WTC11 (cell line): ENCODE data around the gene TNFAIP3. TPM values are rescaled to one million over a fixed set of nuclear protein-coding genes. Genes with fewer than 3 reads are reported as not detected.

Experiments used
- ATAC-seq: fragments of 200-7000 bp; cut with Tn5 transposase; 2 replicates; pipeline ENCODE4 v1.10.0; 2021; ENCODE audit warnings: mild to moderate bottlenecking, moderate library complexity
- CTCF ChIA-PET: fragments of 300-600 bp; sonication (Branson Sonifier 250); formaldehyde crosslinking; loops from one replicate; lab custom pipeline; 2021; ENCODE audit warnings: antibody characterized with exemption; lab: Charles Lee
- POLR2A ChIA-PET: fragments of 350-600 bp; sonication (Branson Sonifier 250); formaldehyde crosslinking; loops from one replicate; lab custom pipeline; 2021; ENCODE audit warnings: antibody characterized with exemption; lab: Charles Lee
- DNase-seq: peaks from one replicate; pipeline ENCODE4 v3.0.0; 2021; ENCODE audit warnings: low spot score
- H3K27ac Mint-ChIP-seq: 2 replicates; pipeline ENCODE4 v1.8.0; 2021; ENCODE audit warnings: mixed read lengths
- H3K27me3 Mint-ChIP-seq: 2 replicates; pipeline ENCODE4 v1.8.0; 2021; ENCODE audit warnings: low read depth, mild to moderate bottlenecking, moderate library complexity, mixed read lengths
- H3K36me3 Mint-ChIP-seq: 2 replicates; pipeline ENCODE4 v1.8.0; 2021; ENCODE audit warnings: mixed read lengths
- H3K4me1 Mint-ChIP-seq: 2 replicates; pipeline ENCODE4 v1.8.0; 2022; ENCODE audit warnings: mixed read lengths
- H3K4me3 Mint-ChIP-seq: 2 replicates; pipeline ENCODE4 v1.8.0; 2021; ENCODE audit warnings: mild to moderate bottlenecking, moderate library complexity, mixed read lengths
- H3K9me3 Mint-ChIP-seq: 2 replicates; pipeline ENCODE4 v1.8.0; 2021; ENCODE audit warnings: mixed read lengths
- E2F1 ChIP-seq: sonication (generic); formaldehyde crosslinking; IDR thresholded peaks from 2 replicates; pipeline ENCODE4 v1.8.0; 2022; ENCODE audit warnings: mild to moderate bottlenecking, missing genetic modification reagents
- E2F5 ChIP-seq: sonication (generic); formaldehyde crosslinking; IDR thresholded peaks from 2 replicates; pipeline ENCODE4 v1.8.1; 2022; ENCODE audit warnings: mild to moderate bottlenecking, moderate library complexity, missing genetic modification reagents
- ERG ChIP-seq: fragments of 250-450 bp; sonication (Bioruptor Pico); IDR thresholded peaks from 2 replicates; pipeline ENCODE4 v1.8.0; 2021; ENCODE audit warnings: mild to moderate bottlenecking
- ETV6 ChIP-seq: sonication (generic); formaldehyde crosslinking; IDR thresholded peaks from 2 replicates; pipeline ENCODE4 v1.8.1; 2022; ENCODE audit warnings: mild to moderate bottlenecking, missing genetic modification reagents
- IRF2 ChIP-seq: sonication (generic); formaldehyde crosslinking; IDR thresholded peaks from 2 replicates; pipeline ENCODE4 v1.8.0; 2022; ENCODE audit warnings: low read depth, missing genetic modification reagents, borderline replicate concordance
- KAT7 ChIP-seq: sonication (generic); formaldehyde crosslinking; IDR thresholded peaks from 2 replicates; pipeline ENCODE4 v1.8.1; 2023; ENCODE audit warnings: missing genetic modification reagents, mild to moderate bottlenecking, borderline replicate concordance
- MLX ChIP-seq: sonication (generic); formaldehyde crosslinking; IDR thresholded peaks from 2 replicates; pipeline ENCODE4 v1.8.1; 2023; ENCODE audit warnings: mild to moderate bottlenecking, missing genetic modification reagents, moderate library complexity
- NFYB ChIP-seq: sonication (generic); formaldehyde crosslinking; conservative IDR thresholded peaks from 2 replicates; pipeline ENCODE4 v1.8.0; 2022; ENCODE audit warnings: low read depth, missing genetic modification reagents
- PRDM15 ChIP-seq: sonication (generic); formaldehyde crosslinking; IDR thresholded peaks from 2 replicates; pipeline ENCODE4 v1.8.0; 2022; ENCODE audit warnings: missing genetic modification reagents
- PREB ChIP-seq: sonication (generic); formaldehyde crosslinking; IDR thresholded peaks from 2 replicates; pipeline ENCODE4 v1.8.1; 2022; ENCODE audit warnings: mild to moderate bottlenecking, missing genetic modification reagents, moderate library complexity, borderline replicate concordance
- RELA ChIP-seq: sonication (generic); formaldehyde crosslinking; IDR thresholded peaks from 2 replicates; pipeline ENCODE4 v1.8.1; 2022; ENCODE audit warnings: missing genetic modification reagents, mild to moderate bottlenecking, borderline replicate concordance
- SMAD4 ChIP-seq: sonication (generic); formaldehyde crosslinking; IDR thresholded peaks from 2 replicates; pipeline ENCODE4 v1.8.0; 2022; ENCODE audit warnings: mild to moderate bottlenecking, missing genetic modification reagents
- TP53 ChIP-seq: sonication (generic); formaldehyde crosslinking; IDR thresholded peaks from 2 replicates; pipeline ENCODE4 v1.8.1; 2023; ENCODE audit warnings: mild to moderate bottlenecking, missing genetic modification reagents
- ZNF232 ChIP-seq: sonication (generic); formaldehyde crosslinking; IDR thresholded peaks from 2 replicates; pipeline ENCODE4 v1.8.0; 2022; ENCODE audit warnings: mild to moderate bottlenecking, missing genetic modification reagents
- ZNF263 ChIP-seq: sonication (generic); formaldehyde crosslinking; IDR thresholded peaks from 2 replicates; pipeline ENCODE4 v1.8.1; 2022; ENCODE audit warnings: low read depth, mild to moderate bottlenecking, moderate library complexity, missing genetic modification reagents
- ZNF396 ChIP-seq: fragments of 250-450 bp; sonication (Bioruptor Pico); IDR thresholded peaks from 2 replicates; pipeline ENCODE4 v1.8.0; 2021; ENCODE audit warnings: mild to moderate bottlenecking, moderate library complexity, borderline replicate concordance
- ZNF416 ChIP-seq: fragments of 250-450 bp; sonication (Bioruptor Pico); IDR thresholded peaks from 2 replicates; pipeline ENCODE4 v1.9.0; 2021; ENCODE audit warnings: mild to moderate bottlenecking, inconsistent platforms
- ZNF425 ChIP-seq: fragments of 250-450 bp; sonication (Bioruptor Pico); conservative IDR thresholded peaks from 2 replicates; pipeline ENCODE4 v1.9.0; 2021; ENCODE audit warnings: mild to moderate bottlenecking
- ZNF512 ChIP-seq: sonication (generic); formaldehyde crosslinking; IDR thresholded peaks from 2 replicates; pipeline ENCODE4 v1.8.1; 2022; ENCODE audit warnings: missing genetic modification reagents, borderline replicate concordance
- total RNA-seq: library from RNA; stranded (reverse); gene quantifications from 3 replicates; pipeline ENCODE4 v1.2.3, GENCODE V29; 2021

TNFAIP3 gene
- total RNA-seq, 1 experiment from 2014 or later, result 4.2 TPM

GRCh38 chr6:137914530-137915193, 47.6 kb downstream of the TNFAIP3 start:
- DNase-seq, result no peak
- Mint-ChIP-seq H3K9me3 (peaks cover 21% of the 10 kb centered on the region), H3K4me3 (no peak overlapping the region)
- CTCF ChIA-PET, result no interaction called here
- TF ChIP-seq ZNF396 (CRISPR knock-in tag) (no peak), ZNF512 (CRISPR knock-in tag) (no peak)
- TF ChIP-seq, all 79 proteins: peak for 0
- Mint-ChIP-seq H3K27me3 (0 out of 2 replicates have a peak, but pooled peaks cover 3% of the 10 kb centered on the region), H3K4me1 (peaks cover 11% of the 10 kb centered on the region), H3K27ac (no peak overlapping the region), H3K36me3 (peaks cover 5% of the 10 kb centered on the region)
- POLR2A ChIA-PET, result no interaction called here
- no peak for ATAC-seq

GRCh38 chr6:137915790-137916189, 48.7 kb downstream of the TNFAIP3 start:
- TF ChIP-seq ETV6 (CRISPR knock-in tag) (no peak), SMAD4 (CRISPR knock-in tag) (no peak), TP53 (no peak), KAT7 (CRISPR knock-in tag) (no peak), PREB (CRISPR knock-in tag) (no peak), ZNF425 (CRISPR knock-in tag) (no peak), ZNF416 (CRISPR knock-in tag) (no peak), PRDM15 (CRISPR knock-in tag) (no peak), MLX (CRISPR knock-in tag) (no peak), E2F5 (CRISPR knock-in tag) (no peak), E2F1 (CRISPR knock-in tag) (no peak), IRF2 (CRISPR knock-in tag) (no peak), NFYB (CRISPR knock-in tag) (no peak), ERG (CRISPR knock-in tag) (no peak), RELA (no peak), ZNF263 (CRISPR knock-in tag) (no peak), ZNF232 (CRISPR knock-in tag) (no peak)
- TF ChIP-seq, all 79 proteins: peak for 0
- ChIA-PET POLR2A (no interaction called here), CTCF (no interaction called here)
- no peak overlapping the region for H3K4me3 Mint-ChIP-seq
- ATAC-seq (no peak), DNase-seq (no peak)
- H3K9me3 Mint-ChIP-seq, result peaks cover 21% of the 10 kb centered on the region
- H3K4me1 Mint-ChIP-seq, result peaks cover 11% of the 10 kb centered on the region
- peaks cover 5% of the 10 kb centered on the region for H3K36me3 Mint-ChIP-seq
- no peak overlapping the region for H3K27ac Mint-ChIP-seq
- H3K27me3 Mint-ChIP-seq, result 0 out of 2 replicates have a peak, but pooled peaks cover 2% of the 10 kb centered on the region
